COLO668 (cell line): ENCODE measurements around the gene FRMD4A.
"Not testable (repeated sequence)": the region's sequence is repeated elsewhere in the genome, so short reads cannot be mapped to it uniquely, and the experiment has no call there.

ENCODE experiments used
- DNase-seq: peaks from one replicate; lab custom pipeline; 2025; ENCODE audit not compliant: unreplicated experiment; lab: John Stamatoyannopoulos, UW

The FRMD4A gene

DNA sequence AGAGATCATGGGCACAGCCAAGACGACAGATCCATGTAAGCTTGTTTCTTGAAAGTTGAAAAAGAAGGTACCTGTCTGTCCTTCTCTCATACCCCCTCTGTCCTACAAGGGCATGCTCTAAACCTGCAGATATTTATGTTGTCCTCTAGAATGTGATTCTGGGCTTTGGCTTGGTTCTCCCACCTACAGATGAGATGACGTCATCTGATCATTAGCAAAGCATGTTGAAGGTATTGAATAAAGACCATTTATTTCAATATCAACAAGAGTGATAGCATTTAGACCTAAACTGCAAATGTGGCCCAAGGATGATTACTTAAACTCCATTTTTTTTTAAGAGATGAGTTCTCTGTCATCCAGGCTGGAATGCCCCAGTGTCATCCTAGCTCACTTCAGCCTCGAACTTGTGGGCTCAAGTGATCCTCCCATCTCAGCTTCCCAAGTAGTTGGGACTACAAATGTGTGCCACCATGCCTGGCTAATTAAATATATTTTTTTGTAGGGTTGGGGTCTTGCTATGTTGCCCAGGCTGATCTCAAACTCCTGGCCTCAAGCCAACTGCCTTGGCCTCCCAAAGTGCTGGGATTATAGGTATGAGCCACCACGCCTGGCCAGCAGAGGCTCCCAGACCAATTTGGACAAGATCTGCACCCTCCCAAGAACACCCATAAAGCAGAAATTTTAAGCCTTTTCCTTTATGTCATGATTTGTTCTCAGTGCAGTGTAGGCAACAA is 559.8 kb downstream of the FRMD4A start:
- DNase-seq: no peak

DNA sequence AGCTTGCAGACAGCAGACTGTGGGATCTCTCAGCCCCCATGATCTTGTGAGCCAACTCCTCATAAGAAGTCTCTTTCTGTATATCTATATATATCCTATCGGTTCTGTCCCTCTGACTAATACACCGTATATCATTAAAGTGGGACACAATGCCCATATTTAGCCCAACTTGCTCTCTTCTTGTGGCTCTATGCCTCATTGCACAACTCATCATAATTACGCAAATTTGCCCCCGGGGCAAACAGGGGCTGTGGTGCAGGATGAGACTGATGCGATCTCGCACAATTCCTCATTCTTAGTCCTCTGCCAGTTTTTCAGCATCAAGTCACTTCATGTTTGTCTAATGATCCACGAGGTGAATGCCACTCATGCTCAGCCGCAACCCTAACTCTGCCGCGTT is 560.8 kb downstream of the FRMD4A start:
- DNase-seq: no peak

DNA sequence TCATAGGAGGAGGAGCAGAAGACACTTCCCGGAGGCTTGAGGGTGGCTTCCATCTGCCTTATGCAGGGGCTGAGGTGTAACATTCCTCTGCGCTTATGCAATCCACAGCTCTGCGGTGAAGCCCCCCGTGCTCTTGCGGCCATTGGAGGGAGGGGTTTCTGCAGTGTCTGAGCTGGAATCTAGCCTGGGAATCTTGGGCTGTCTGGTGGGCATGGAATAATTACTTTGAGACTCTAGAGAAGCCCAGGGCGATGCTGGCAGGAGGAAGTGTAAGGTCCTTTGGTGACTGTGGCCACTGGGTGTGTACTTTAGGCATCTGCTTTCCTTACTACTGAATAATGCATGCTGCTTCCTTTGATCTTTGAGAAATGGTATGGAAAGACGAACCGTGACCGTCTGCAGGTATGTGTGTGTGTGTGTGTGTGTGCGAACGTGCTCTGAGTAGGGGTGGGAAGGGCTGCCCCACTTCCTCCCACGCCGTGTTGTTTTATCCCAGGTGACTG is 563.0 kb downstream of the FRMD4A start:
- no peak for DNase-seq

DNA sequence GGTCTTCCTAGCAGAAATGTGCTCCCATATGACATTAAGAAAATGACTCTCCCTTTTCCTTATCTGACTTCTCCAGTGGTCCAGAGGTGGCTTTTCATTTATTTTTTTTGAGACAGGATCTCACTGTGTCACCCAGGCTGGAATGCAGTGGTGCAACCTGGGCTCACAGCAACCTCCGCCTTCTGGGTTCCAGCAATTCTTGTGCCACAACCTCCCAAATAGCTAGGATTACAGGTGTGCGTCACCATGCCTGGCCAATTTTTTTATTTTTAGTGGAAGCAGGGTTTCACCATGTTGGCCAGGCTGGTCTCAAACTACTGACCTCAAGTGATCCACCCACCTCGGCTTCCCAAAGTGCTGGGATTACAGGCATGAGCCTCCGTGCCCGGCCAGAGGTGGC is 563.6 kb downstream of the FRMD4A start:
- not testable (repeated sequence) for DNase-seq

DNA sequence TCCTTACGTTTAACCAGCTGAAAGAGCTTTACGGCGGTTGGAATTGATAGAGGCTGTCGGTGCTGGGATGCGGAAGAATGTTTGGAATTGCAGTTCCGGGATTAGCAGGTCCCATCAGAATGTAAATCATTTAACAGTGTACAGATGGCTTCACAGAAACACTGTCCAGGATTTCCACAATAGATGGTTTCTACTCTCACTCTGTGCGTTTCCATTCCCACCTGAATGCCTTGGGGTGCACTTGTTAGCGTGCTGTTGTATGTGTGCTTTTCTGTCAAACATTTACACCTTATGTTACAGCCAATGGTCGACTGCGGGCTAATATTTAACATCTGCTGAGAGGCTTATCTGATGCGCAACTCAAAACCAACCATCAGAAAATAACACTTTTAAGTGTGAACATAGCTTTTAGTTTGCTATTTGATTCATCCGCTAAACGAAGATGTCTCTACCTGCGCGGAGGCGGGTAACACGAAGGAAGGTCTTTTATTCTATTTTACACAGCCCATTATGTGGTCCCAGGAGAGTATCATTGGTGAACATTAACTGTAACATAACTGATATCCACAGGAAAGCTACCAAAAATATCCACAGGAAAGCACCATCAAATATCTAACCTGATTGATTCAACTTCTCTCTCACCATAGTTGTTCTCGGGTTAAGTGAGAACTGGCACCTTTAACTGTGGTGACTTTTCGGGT is 564.9 kb downstream of the FRMD4A start:
- DNase-seq: no peak

DNA sequence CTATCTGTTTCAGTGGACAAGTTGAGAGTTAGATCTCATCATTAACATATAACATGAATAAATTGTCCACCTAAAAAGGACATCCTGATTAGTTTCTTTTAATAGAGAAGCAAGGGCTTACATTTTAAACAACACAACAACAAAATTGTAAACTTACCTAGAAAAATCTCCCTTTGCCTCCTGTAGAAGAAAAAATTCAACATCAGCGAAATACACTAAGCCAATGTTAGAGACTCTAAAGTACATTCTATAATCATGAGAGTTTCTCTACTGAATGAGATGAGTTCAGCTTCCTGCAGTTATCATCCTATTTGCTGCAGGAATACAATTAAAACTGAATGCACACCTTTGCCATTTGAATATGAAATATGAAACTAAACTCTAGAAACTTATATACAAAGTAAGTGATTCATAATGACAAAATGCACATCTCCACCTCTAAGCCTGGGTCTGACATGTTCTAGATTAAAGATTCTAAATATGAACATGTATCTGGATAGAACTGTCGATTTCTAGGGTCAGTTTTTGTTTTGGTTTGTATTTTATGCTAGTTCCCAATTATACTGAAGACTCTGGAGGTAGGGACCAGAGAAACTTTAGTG is 569.1 kb downstream of the FRMD4A start:
- DNase-seq: no peak

DNA sequence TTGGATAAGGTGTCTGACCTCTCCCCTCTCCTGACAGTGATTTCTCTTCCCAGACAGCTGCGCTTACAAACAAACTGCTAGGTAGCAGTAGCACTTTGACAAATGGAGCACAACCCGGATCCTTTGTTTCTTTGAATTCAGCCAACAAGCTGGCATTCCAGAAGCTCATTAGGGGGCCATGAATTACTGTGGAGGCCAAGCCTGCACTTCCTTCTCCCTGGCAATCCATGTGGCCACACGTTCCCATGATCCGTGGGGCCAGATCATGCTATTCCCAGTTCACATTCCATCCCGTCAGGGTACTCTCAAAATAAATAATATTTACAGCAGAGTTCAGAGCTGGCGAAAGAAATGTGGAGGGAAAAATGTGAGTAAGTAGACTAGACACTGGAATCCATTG is 571.6 kb downstream of the FRMD4A start:
- DNase-seq: no peak

DNA sequence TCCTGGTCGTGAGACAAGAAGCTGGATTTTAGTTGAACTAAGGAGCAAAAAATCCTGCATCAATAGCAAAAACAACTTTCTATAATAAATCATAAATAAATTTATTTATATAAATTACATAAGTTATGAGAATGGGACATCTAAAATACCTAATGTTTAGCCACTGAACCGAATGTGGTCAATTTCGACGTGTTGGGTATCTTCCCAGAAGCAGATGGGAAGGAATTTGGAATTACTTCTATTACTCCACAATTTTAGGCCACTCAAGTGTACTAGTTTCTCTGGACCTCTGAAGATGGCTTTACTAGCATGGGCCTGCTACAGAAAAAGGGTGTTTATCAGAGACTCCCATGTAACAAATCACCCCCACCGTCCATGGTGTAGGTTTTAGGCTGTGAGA is 572.0 kb downstream of the FRMD4A start:
- no peak for DNase-seq

DNA sequence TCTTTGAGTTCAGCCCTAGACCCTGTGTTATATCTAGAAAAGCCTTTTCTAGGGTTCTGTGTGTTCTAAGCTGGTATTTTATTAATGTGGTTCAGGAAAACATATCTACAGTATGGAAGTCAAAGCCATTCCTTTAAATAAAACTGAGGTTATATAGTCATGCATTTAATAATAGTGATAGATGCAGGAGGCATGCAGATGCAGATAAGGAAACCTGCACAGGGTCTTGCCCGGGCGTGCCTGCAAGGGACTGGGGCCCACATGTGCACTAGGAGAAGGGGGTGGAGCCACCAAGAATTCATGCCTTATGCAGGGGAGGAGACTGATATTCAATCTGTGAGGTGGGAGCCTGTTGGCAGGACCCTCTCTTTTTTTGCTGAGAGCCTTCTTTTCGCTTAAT is 572.4 kb downstream of the FRMD4A start:
- DNase-seq: no peak

DNA sequence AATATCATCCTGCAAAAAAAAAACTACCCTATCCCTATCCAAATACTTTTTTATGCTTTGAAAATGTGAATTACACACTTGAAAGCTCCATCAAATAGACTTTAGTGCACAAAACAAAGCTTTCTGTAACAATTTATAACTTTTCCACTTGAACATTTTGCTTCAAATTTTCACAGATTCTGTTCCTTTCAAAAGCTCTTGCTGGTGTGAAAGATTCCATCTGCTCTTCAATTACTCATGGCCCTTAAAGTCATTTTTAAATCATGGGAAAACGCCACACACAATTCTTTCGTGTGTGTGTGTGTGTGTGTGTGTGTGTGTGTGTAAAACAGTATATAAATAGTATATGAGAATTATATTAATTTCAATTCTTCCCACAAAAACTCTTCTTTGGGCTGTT is 576.4 kb downstream of the FRMD4A start:
- no peak for DNase-seq

DNA sequence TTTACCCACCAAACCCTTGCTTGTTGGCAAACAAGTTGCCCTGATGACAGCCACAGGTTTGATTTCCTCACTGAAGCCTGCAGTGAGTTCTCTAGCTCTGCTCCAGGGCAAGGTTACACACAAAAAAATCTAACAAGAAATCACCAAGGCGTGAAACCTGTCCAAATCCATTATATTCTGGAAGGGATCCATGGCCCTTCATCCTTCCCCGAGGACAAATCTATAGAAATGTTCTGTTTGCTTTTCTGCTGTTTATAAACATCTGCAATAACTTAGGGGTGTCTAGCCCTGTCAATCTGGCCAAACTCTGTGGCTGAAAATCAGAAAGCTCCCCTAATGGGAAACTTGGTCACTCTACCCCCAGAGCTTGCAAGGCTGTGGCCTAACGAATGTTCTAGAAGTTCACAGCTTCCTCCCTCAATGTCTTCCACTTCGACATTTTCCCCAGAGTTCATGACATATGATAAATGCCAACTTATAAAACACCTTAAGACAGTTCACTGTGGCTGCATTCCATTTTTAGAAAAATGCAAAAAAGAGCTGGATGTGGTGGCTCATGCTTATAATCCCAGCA is 579.4 kb downstream of the FRMD4A start:
- DNase-seq: no peak

DNA sequence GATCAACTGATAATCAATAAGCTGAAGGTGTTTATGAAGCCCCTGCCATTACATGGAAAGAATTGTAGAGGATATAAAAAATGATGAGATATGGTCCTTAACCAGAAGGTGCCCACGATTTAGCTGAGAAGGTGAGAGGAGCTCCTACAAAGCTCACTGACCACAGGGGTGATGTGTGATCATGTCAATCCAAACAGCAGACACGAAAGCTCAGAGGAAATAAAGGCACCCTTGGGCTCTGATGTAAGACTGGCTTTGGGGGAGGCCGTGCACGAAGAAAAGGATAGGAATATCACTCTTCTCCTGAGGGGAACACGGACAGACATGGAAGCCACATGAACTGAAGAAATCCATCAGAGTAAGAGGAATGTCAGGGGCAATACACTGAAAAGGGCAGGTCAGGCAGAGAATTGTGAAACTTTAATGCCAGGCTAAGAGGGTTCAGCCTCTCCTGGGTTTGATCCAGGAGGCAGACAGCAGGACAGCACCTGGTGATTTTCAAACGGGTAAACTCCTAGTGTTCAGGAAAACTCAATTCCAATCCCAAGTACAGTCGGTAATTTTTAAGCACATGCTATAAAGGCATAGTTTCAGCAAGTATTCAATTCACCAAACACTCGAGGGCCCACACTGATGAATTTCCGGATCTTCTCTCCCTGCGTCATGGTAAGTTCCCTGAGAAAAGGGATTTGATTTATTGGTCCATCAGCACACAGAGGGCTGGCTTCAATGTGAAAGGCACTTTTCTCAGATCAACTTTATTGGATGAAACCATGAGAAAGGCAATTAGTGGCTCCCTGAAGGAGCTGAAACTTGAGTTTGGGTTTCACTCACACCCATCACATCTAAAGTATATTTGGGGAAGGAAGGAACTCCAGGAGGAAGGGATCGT is 580.2 kb downstream of the FRMD4A start:
- DNase-seq: no peak

DNA sequence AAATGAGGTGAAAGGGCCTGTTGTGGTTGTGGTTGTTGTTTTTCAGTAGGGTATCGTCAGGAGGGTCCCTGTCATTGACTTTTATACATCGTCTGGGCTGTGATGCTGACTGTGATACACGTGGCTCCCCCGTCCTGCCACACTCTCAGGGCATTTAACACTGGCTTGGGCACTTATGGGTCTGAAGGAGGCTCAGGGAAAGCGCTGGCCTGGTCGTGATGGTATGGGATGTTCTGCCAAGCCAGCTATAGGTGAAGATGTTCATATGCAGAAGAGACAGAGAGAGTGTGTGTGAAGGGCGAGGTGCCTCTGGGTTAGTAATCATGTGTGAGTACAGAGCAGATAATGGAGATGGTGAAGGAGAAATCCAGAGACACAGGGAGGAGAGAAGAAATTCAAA is 585.5 kb downstream of the FRMD4A start:
- DNase-seq: no peak

DNA sequence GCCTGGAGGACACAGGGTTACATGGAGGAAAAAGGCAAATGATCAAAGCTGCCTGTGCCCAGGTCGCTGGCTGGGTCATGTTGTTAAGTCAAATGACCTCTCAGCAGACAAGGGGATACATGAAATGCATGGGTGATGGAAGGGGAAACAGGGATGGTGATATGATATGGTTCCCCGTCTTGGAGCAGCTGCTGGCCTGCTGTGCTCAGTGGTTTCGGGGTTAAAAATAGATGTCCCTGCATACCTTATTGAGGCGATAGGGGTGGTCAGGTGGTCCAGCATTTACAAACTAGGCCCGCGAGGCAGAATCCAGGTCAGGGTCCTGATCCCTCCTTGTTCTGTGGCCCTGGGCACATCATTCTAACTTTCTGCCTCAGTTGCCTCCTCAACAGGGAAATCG is 586.8 kb downstream of the FRMD4A start:
- DNase-seq: no peak

DNA sequence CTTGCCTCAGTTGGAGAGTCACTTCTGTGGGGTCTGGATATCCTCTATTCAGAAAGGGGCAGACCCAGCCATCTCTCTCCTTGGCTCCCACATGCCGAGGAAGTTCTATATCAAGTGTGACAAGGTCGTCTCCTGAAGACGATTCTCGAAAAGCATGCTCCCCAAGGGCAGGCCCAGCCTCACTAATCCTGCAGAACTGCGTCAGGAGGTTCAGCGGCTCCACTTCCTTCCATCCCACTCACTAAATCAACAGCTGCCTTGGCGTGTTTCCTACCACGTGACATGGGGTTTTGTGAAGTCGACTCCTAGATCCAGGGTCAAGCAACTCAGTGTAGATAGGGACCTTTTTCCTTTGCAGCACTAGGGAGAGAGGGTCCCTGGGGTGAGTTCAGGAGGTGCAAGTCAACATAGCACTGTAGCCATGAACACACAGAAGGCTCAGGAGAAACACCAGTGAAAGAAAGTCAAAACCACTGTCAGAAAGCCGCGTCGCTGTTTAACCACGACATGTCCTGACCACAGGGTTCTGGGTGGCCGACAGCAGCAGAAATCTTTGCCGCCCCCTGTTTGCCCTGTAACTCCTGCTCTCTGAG is 587.5 kb downstream of the FRMD4A start:
- DNase-seq: no peak

DNA sequence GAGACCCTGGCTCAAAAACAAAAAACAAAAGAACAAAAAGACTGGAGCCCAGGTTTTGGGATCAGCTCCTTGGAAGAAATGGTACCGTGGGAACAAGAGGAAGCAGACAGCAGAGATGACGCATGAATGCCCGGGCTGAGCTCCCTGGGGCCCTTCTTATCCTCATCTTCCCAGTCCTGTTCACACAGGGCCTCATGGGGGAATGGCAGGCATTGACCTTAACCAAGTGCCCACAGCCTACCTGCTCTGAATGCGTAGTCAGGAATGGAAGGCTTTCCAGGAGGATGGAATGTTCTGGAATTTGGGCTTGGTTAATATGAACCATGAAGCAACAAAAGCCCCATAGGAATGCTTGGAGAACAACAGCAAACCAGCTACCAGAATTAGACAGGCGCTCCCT is 589.3 kb downstream of the FRMD4A start:
- DNase-seq: no peak

DNA sequence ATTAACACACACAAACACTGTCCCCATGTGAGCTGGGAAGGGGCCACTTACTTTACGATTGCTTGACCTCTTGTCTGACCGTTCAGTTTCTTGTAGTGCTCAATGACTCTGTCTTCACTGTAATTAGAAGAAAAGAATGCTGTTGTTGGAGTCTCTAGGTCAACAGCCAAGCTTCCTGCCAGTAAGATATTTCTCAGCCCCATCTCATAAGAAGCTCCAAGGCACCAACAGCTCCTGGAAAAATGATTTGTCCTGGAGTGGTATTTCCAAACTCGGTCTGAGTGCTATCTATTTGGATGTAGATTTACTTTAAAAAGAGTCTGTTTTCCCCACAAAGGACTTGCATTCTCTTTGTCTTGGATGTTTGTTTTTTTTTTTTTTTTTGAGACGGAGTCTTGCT is 590.3 kb downstream of the FRMD4A start:
- no peak for DNase-seq

DNA sequence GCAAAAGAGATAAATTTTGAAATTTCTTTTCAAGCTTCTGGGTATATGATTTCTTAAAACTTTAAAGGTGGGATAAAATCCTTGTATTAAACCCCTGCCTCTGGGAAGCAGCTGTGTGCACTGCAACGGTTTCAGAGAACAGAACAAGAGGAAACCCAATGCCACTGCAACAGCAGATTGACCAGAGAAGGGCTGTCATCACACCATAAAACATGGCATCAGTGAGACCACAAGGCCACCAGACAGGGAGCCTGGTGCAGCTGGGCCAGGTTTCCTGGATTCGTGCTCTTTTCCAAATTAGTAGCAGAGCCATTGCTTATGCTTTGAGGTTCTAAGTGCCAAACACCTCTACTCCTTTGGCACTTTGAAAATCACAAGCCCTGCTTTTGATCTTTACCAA is 591.5 kb downstream of the FRMD4A start:
- no peak for DNase-seq

DNA sequence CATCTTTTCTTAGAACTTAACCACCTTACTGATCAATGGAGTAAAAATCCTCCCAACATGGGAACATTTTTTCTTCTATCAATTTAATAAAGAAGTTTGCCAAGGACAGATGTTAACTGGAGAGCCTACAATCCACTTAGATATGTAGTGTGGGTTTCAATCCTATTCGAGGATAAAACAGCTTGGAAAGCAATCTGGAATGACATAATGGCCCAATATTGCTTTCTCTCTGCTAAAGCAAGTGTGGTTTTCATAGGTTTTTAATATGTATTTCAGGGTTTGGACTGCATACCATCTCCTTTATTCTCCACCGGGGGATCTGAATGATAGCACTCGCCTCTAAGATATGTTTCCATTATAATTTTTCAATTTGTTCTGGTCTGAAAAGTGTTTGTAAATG is 594.2 kb downstream of the FRMD4A start:
- DNase-seq: no peak

DNA sequence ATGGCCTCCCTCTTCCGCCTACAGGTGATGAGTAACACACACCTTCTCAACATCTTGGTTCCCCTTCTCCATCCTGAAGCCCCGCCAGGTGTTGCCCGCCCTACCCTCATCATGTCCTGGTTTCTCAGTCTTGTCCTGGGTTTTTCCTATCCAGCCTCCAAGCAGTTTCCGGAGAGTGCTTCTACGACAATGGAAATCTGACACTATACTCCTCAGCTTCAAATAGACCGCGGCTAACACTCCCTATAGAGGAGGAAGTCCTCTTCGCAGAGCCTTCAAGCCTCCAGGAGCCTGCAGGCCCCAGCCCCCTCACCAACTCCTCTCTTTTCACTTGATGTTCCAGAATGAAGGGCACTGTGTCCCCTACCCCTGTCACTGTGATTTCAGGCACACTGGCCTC is 596.6 kb downstream of the FRMD4A start:
- DNase-seq: no peak

DNA sequence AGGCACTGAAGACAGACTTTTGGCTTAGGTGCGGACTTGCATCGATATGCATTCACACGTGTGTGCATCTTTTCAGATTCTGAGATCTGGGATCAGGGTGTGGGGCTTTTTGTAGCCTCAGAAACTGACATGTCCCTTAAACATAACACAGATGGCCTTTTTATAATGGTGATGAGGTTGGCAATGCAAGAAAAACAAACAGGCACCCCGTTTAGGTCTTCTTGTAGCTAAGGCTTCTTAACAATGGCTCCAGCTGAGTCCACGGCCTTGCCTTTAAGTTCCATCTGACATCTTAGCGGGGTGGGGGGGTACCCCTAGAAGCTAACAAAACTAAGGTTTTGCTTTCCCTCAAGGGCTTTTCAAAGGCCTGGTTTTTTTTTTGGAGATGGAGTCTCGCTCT is 597.7 kb downstream of the FRMD4A start:
- DNase-seq: no peak
